Measurements from ENCODE around the gene MAP3K7.

DNA sequence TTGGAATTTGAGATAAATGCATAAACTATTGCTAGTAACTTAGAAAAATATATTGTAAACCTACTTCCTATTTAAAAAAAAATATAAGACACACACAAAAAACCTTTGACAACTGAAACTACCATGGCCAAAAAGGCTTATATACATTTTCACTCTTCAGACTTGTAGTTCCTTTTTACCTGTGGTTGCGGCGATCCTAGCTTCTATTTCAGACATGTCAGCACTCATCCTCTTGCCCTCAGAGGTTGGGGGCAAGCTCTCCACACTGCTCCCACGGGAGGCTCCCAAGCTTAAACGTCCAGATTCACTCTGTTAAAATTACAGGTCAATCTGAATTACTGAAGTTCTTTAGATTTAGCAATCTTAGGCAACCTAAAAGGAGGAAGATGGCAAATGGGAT is 39.8 kb downstream of the MAP3K7 start:
- TF ChIP-seq ZBTB33 (IDR thresholded peaks at IDR 0.05) (no peak), SP1 (IDR thresholded peaks at IDR 0.05) (no peak), CTCF (IDR thresholded peaks at IDR 0.05; ENCODE audit: low read depth, low read length, missing input control) (no peak), RXRA (IDR thresholded peaks at IDR 0.05) (no peak), RAD21 (IDR thresholded peaks at IDR 0.05) (no peak), ATF3 (IDR thresholded peaks at IDR 0.05) (no peak), HNF4A (conservative IDR thresholded peaks at IDR 0.05) (no peak)
- TF ChIP-seq, protein P1, sequence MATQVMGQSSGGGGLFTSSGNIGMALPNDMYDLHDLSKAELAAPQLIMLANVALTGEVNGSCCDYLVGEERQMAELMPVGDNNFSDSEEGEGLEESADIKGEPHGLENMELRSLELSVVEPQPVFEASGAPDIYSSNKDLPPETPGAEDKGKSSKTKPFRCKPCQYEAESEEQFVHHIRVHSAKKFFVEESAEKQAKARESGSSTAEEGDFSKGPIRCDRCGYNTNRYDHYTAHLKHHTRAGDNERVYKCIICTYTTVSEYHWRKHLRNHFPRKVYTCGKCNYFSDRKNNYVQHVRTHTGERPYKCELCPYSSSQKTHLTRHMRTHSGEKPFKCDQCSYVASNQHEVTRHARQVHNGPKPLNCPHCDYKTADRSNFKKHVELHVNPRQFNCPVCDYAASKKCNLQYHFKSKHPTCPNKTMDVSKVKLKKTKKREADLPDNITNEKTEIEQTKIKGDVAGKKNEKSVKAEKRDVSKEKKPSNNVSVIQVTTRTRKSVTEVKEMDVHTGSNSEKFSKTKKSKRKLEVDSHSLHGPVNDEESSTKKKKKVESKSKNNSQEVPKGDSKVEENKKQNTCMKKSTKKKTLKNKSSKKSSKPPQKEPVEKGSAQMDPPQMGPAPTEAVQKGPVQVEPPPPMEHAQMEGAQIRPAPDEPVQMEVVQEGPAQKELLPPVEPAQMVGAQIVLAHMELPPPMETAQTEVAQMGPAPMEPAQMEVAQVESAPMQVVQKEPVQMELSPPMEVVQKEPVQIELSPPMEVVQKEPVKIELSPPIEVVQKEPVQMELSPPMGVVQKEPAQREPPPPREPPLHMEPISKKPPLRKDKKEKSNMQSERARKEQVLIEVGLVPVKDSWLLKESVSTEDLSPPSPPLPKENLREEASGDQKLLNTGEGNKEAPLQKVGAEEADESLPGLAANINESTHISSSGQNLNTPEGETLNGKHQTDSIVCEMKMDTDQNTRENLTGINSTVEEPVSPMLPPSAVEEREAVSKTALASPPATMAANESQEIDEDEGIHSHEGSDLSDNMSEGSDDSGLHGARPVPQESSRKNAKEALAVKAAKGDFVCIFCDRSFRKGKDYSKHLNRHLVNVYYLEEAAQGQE (IDR thresholded peaks at IDR 0.05) = no peak

Data from liver (tissue), 3 donors.